Kidney (tissue), 14 donors: ENCODE data around the gene PFAS. TPM values are rescaled to one million over a fixed set of nuclear protein-coding genes. Genes with fewer than 3 reads are reported as not detected.
"Not testable (repeated sequence)": the region's sequence is repeated elsewhere in the genome, so short reads cannot be mapped to it uniquely, and the experiment has no call there.

Experiments used
- DNase-seq, 5 donors: peaks; one replicate each; pipeline ENCODE4 v3.0.0-alpha.2; 2013 to 2020
- FAIRE-seq: peaks from 2 replicates; lab custom pipeline; 2012; peaks lifted over from hg19 to GRCh38; lab: Jason Lieb, UNC
- H3K27ac ChIP-seq, 2 donors: one replicate each; pipeline ENCODE4 v1.7.0; 2013; ENCODE audit warnings: low read depth in 2 of 2, low read length in 2 of 2, inconsistent platforms in 1 of 2
- H3K27me3 ChIP-seq: one replicate; pipeline ENCODE4 v1.7.1; 2013; ENCODE audit warnings: low read length, inconsistent platforms; ENCODE audit not compliant: control insufficient read depth, insufficient read depth
- H3K36me3 ChIP-seq, 3 donors: one replicate each; pipeline versions ENCODE4 v1.7.0 to v1.7.1; 2013; ENCODE audit warnings: low read length in 3 of 3, control low read depth in 1 of 3, inconsistent platforms in 1 of 3; ENCODE audit not compliant: insufficient read depth in 3 of 3, control insufficient read depth in 2 of 3
- H3K4me1 ChIP-seq, 3 donors: one replicate each; pipeline versions ENCODE4 v1.7.0 to v1.7.1; 2013; ENCODE audit warnings: low read length in 3 of 3, inconsistent platforms in 1 of 3, low read depth in 1 of 3; ENCODE audit not compliant: control insufficient read depth in 2 of 3, insufficient read depth in 2 of 3
- H3K4me3 ChIP-seq, 3 donors: one replicate each; pipeline versions ENCODE4 v1.7.0 to v1.8.1; 2013; ENCODE audit warnings: low read length in 3 of 3, control low read depth in 1 of 3, inconsistent platforms in 1 of 3
- H3K9ac ChIP-seq, 3 donors: one replicate each; pipeline versions ENCODE4 v1.7.0 to v1.7.1; 2013; ENCODE audit warnings: low read length in 3 of 3, control low read depth in 1 of 3, inconsistent platforms in 1 of 3
- H3K9me3 ChIP-seq, 3 donors: one replicate each; pipeline versions ENCODE4 v1.7.0 to v1.7.1; 2013; ENCODE audit warnings: low read length in 3 of 3, control low read depth in 1 of 3, inconsistent platforms in 1 of 3; ENCODE audit not compliant: control insufficient read depth in 2 of 3, insufficient read depth in 1 of 3
- CTCF ChIP-seq: IDR thresholded peaks from 3 replicates; pipeline ENCODE4 v1.5.1; 2012; ENCODE audit warnings: mild to moderate bottlenecking, moderate library complexity, borderline replicate concordance; ENCODE audit not compliant: insufficient read depth; ENCODE audit errors: extremely low read depth
- intact Hi-C: fragments of 100-400 bp; cut with DNase I; formaldehyde crosslinking; loops from one replicate; pipeline ENCODE4 v1.11.1; 2022
- polyA plus RNA-seq: library from polyadenylated mRNA; stranded (reverse); fragments of 350-450 nt; fragmentation: Illumina TruSeq; extraction: RNeasy Lipid Tissue Mini Kit (QIAGEN cat#74804); gene quantifications from one replicate; pipeline ENCODE4 v1.2.3, GENCODE V29; 2014; ENCODE audit warnings: low read depth, low replicate concordance; ENCODE audit not compliant: insufficient read depth
- total RNA-seq: library from RNA; stranded (reverse); fragmentation: NEBNext Ultra II Directional; extraction: Animal tissue kit (Norgen Biotek cat#: 25700); gene quantifications from one replicate; pipeline ENCODE4 v1.2.1, GENCODE V29; 2021
- donor health status: control.
- donor health status: control.
- donor health status: control.
- donor health status: control.
- donor health status: control.
- donor health status: DM: yes; HTN: yes; CAD: no.
- donor health status: Normal renal cell carcinoma (clear cell type).

Gene PFAS
- total and polyA plus RNA-seq, 2 donors from 2014 or later: 7.6 to 49.5 TPM

GRCh38 chr17:8209907-8210760 is 39.0 kb upstream of the PFAS start, which contains the start of gene AURKB:
TSS of gene AURKB (minus strand) at chr17:8210575. CDS start at chr17:8210224, 351 bp downstream.
- Histone ChIP-seq H3K27me3 (no peaks in the 10 kb centered on the region), H3K9ac (peak within 1 kb of the TSS; percentile 65 to 87 (median 84)), H3K36me3 (no peaks in the 10 kb centered on the region), H3K27ac (peak within 1 kb of the TSS; percentile 9 to 67), H3K4me3 (peak within 1 kb of the TSS; percentile 77 to 89 (median 83)), H3K9me3 (no peaks in the 10 kb centered on the region), H3K4me1 (peaks cover 0 to 9% (median 0%) of the 10 kb centered on the region in 3 donors)
- no peak for TF ChIP-seq CTCF
- FAIRE-seq: peak; percentile 96
- intact Hi-C loops: no loop called here
- peak; percentile 96 to 100 (median 97) for DNase-seq

- intact Hi-C loops: no loop called here
- Histone ChIP-seq H3K27me3 (no peaks in the 10 kb centered on the region), H3K9me3 (no peaks in the 10 kb centered on the region), H3K4me3 (peak overlapping the region; percentile 77 to 89 (median 83)), H3K36me3 (no peaks in the 10 kb centered on the region), H3K9ac (peak overlapping the region; percentile 65 to 87 (median 84)), H3K27ac (peak overlapping the region; percentile 9 to 67), H3K4me1 (peaks cover 0 to 9% (median 0%) of the 10 kb centered on the region in 3 donors)
- FAIRE-seq (no peak), DNase-seq (peak in 1 of 5 donors; percentile 31)
- TF ChIP-seq CTCF: no peak
These were observed 38.2 kb upstream of the PFAS start for GRCh38 chr17:8210761-8211458.

GRCh38 chr17:8212312-8213180 is 36.5 kb upstream of the PFAS start:
- H3K4me1 ChIP-seq: peaks cover 0 to 9% (median 0%) of the 10 kb centered on the region in 3 donors
- TF ChIP-seq CTCF: no peak
- FAIRE-seq (no peak), DNase-seq (no peak)
- H3K9me3 ChIP-seq: no peaks in the 10 kb centered on the region
- intact Hi-C loops: no loop called here
- H3K27ac ChIP-seq: no peak overlapping the region
- H3K36me3 ChIP-seq: no peaks in the 10 kb centered on the region
- H3K9ac ChIP-seq: no peak overlapping the region
- H3K27me3 ChIP-seq: no peaks in the 10 kb centered on the region
- no peak overlapping the region for H3K4me3 ChIP-seq

- FAIRE-seq, DNase-seq, H3K27me3 ChIP-seq, H3K27ac ChIP-seq, H3K4me3 ChIP-seq, H3K9ac ChIP-seq, intact Hi-C loops, H3K36me3 ChIP-seq, H3K9me3 ChIP-seq, H3K4me1 ChIP-seq: not testable (repeated sequence)
These were observed 35.1 kb upstream of the PFAS start for GRCh38 chr17:8214000-8214399.
